ENCODE data around the gene EVA1C. TPM values are rescaled to one million over a fixed set of nuclear protein-coding genes. Genes with fewer than 3 reads are reported as not detected.
"Not testable (repeated sequence)": the region's sequence is repeated elsewhere in the genome, so short reads cannot be mapped to it uniquely, and the experiment has no call there.

The EVA1C gene
- total RNA-seq, 1 donor from 2014 or later, result 2.8 TPM

DNA sequence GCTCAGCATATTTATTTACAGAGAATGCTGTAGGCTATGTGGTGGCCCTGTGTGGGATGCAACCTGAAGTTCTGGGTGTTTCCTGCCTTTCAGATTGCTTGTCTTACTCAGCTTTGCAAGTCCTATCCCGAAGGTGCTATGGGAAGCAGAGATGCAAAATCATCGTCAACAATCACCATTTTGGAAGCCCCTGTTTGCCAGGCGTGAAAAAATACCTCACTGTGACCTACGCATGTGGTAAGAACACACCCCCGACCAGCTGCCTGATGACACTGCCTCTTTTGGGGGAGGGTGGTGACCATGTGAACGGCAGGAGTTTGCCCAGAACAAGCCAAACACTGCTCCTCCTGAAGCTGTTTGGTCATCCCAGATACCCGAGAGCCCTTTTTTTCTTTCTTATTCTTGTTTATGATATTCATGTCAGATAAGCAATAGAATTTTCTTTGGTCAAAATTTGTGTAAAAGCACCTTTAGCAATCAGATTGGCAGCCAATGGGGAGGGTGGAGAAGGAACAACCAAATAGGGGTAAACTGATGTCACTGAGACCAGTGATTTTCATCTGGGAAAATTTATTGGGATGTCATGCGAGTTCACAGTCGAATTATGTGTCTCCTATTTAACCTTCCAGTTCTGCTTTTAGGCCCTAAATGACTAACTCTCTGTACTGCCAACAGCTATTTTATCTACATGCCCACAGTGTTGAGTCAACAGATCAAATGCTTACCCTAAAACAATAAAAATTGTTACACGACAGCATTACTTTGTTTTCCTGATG lies 82.6 kb downstream of the EVA1C start:
- intact Hi-C loops (cut with micrococcal nuclease), result no loop called here

DNA sequence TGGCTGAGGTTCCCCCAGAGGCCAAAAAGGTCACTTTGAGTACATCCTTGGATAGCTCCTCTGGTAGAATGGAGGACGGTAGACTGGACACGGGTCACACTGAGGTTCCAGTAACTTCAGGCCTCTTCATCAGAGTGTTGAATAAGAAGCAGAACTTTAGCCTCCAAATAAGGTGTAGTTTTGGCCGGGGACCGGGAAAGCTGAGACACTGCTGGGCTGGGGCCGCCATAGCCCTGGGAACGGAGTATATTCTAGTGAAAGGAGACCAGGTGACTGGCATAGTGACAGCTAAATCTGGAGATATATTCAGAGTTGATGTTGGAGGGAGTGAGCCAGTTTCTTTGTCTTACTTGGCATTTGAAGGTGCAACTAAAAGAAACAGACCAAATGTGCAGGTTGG lies 84.1 kb downstream of the EVA1C start:
- intact Hi-C loops (cut with micrococcal nuclease), result no loop called here

- intact Hi-C loops (cut with micrococcal nuclease), result no loop called here
These were observed 86.9 kb downstream of the EVA1C start for GRCh38 chr21:32499249-32500055.

GRCh38 chr21:32503641-32504040 lies 91.1 kb downstream of the EVA1C start:
- intact Hi-C loops (cut with micrococcal nuclease), result not testable (repeated sequence)

GRCh38 chr21:32505767-32506166 lies 93.3 kb downstream of the EVA1C start:
- intact Hi-C loops (cut with micrococcal nuclease), result not testable (repeated sequence)

GRCh38 chr21:32506411-32506965 lies 94.0 kb downstream of the EVA1C start:
- intact Hi-C loops (cut with micrococcal nuclease), result not testable (repeated sequence)

GRCh38 chr21:32507342-32507919 lies 94.9 kb downstream of the EVA1C start:
- intact Hi-C loops (cut with micrococcal nuclease), result no loop called here

DNA sequence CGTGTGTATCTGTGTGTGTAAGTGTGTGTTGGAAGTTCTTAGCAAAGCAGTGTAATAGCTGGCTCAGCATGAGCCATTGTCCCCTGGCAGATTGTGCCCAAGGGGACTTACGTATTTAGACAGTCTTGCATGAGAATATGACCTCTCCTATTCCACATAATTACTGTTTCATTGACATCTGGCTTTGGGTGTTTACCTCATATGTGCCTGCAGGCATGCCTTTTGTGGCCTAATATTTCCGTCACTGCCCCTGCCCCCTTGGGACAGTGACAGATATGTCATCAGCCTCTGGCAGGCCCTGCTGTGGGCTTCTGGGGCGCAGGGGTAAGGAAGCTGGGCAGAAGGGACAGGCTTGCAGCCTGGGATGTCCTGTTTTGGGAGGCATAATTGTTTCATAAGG lies 95.5 kb downstream of the EVA1C start:
- intact Hi-C loops (cut with micrococcal nuclease), result not testable (repeated sequence)

- intact Hi-C loops (cut with micrococcal nuclease), result no loop called here
These were observed 96.1 kb downstream of the EVA1C start for GRCh38 chr21:32508558-32508957.

DNA sequence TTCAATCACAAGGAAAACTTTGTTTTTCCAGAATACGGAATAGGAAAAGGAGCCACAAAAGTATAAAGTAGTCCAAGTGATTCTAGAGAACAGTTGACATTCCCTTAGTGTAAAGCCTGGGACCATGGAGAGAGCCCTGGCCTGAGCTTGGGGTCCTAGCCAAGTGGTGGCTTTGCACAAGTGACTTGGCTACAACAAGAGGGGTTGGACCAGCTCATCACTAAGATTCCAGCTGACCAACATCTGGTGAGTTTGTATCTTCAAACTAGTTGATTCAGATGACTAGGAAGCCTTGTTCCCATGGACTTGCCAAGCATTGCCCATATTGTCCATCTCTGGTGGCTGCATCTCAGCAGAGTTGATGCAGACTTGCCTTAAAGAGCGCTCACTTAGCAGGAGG lies 96.5 kb downstream of the EVA1C start:
- intact Hi-C loops (cut with micrococcal nuclease), result not testable (repeated sequence)

GRCh38 chr21:32514275-32515055 lies 102.0 kb downstream of the EVA1C start:
- intact Hi-C loops (cut with micrococcal nuclease), result no loop called here

GRCh38 chr21:32515874-32516273 lies 103.4 kb downstream of the EVA1C start:
- intact Hi-C loops (cut with micrococcal nuclease), result no loop called here

GRCh38 chr21:32516756-32517649 lies 104.5 kb downstream of the EVA1C start:
- intact Hi-C loops (cut with micrococcal nuclease), result no loop called here

GRCh38 chr21:32519945-32520874 lies 107.7 kb downstream of the EVA1C start:
- intact Hi-C loops (cut with micrococcal nuclease), result no loop called here

- intact Hi-C loops (cut with micrococcal nuclease), result no loop called here
These were observed 108.6 kb downstream of the EVA1C start for GRCh38 chr21:32520875-32521735.

GRCh38 chr21:32521736-32522355 lies 109.3 kb downstream of the EVA1C start:
- intact Hi-C loops (cut with micrococcal nuclease), result no loop called here

- intact Hi-C loops (cut with micrococcal nuclease), result no loop called here
These were observed 111.0 kb downstream of the EVA1C start for GRCh38 chr21:32523463-32523862.

All from T-helper 1 cell treated with Interleukin-12 subunit alpha and Interleukin-12 subunit beta and Interleukin-4 antibody, amounts not matched to agents 30 ng/mL and 1 ng/mL, for 36 hours (primary cell).